SK-N-SH (cell line): ENCODE measurements around the gene SURF6. TPM values are rescaled to one million over a fixed set of nuclear protein-coding genes. Genes with fewer than 3 reads are reported as not detected.

ENCODE experiments used
- CTCF ChIA-PET: fragments of 300-600, 350-600 bp; formaldehyde crosslinking; extraction: SDS; loops from one replicate; lab custom pipeline; 2021; lab: Yijun Ruan, JAX
- POLR2A ChIA-PET: fragments of 350-600 bp; sonication (Branson Sonifier 250); formaldehyde crosslinking; extraction: SDS; loops from one replicate; lab custom pipeline; 2020; ENCODE audit warnings: antibody characterized with exemption, inconsistent platforms; lab: Yijun Ruan, JAX
- DNase-seq: peaks from one replicate; pipeline ENCODE4 v3.0.0; 2012
- H2AFZ ChIP-seq: fragments of 200-600 bp; sonication (generic); 2 replicates; pipeline ENCODE4 v1.8.1; 2016; ENCODE audit warnings: antibody characterized with exemption, mild to moderate bottlenecking, low read depth
- H3F3A ChIP-seq: fragments of 200-600 bp; sonication (generic); replicated peaks from 2 replicates; pipeline ENCODE3; 2016; ENCODE audit warnings: antibody characterized with exemption, mild to moderate bottlenecking; ENCODE audit not compliant: insufficient read depth
- H3K27ac ChIP-seq, 2 experiments: fragments of 200-500 bp in 1 of 2; fragments of 200-600 bp in 1 of 2; sonication (Bioruptor generic) in 1 of 2; sonication (generic), shearing (Covaris generic) in 1 of 2; 2 replicates each; pipeline versions ENCODE4 v1.5.1 to v1.6.1; 2014 to 2016; ENCODE audit warnings: low read depth in 2 of 2, inconsistent platforms in 1 of 2, low read length in 1 of 2, mild to moderate bottlenecking in 1 of 2, mixed read lengths in 1 of 2
- H3K27me3 ChIP-seq: fragments of 200-600 bp; sonication (generic), shearing (Covaris generic); 2 replicates; pipeline ENCODE4 v1.6.1; 2016; ENCODE audit warnings: mixed run types; ENCODE audit not compliant: insufficient read depth
- H3K36me3 ChIP-seq, 2 experiments: fragments of 200-500 bp in 1 of 2; fragments of 200-600 bp in 1 of 2; sonication (Bioruptor generic) in 1 of 2; sonication (generic) in 1 of 2; replicated peaks in 1 of 2; 2 replicates each; pipeline versions ENCODE3 to v1.5.1; 2014 to 2016; ENCODE audit warnings: low read length in 1 of 2, mild to moderate bottlenecking in 1 of 2; ENCODE audit not compliant: insufficient read depth in 2 of 2, control insufficient read depth in 1 of 2
- H3K4me1 ChIP-seq, 2 experiments: fragments of 200-500 bp in 1 of 2; fragments of 200-600 bp in 1 of 2; sonication (Bioruptor generic) in 1 of 2; sonication (generic), shearing (Covaris generic) in 1 of 2; 2 replicates each; pipeline versions ENCODE4 v1.5.1 to v1.6.1; 2014 to 2016; ENCODE audit warnings: low read depth in 1 of 2, low read length in 1 of 2, mixed run types in 1 of 2; ENCODE audit not compliant: insufficient read depth in 2 of 2, control insufficient read depth in 1 of 2
- H3K4me2 ChIP-seq: fragments of 200-600 bp; sonication (generic), shearing (Covaris generic); 2 replicates; pipeline ENCODE4 v1.6.1; 2017; ENCODE audit warnings: mixed run types
- H3K4me3 ChIP-seq, 2 experiments: fragments of 200-500 bp in 1 of 2; fragments of 200-600 bp in 1 of 2; sonication (Bioruptor generic) in 1 of 2; sonication (generic), shearing (Covaris generic) in 1 of 2; 2 replicates each; pipeline versions ENCODE4 v1.5.1 to v1.8.1; 2014 to 2016; ENCODE audit warnings: low read depth in 2 of 2, inconsistent platforms in 1 of 2, low read length in 1 of 2, mild to moderate bottlenecking in 1 of 2, mixed read lengths in 1 of 2, moderate library complexity in 1 of 2
- H3K79me2 ChIP-seq: fragments of 200-600 bp; sonication (generic); 2 replicates; pipeline ENCODE4 v1.8.1; 2017; ENCODE audit warnings: mild to moderate bottlenecking; ENCODE audit not compliant: insufficient read depth
- H3K9ac ChIP-seq: fragments of 200-600 bp; sonication (generic); 2 replicates; pipeline ENCODE4 v1.6.1; 2017; ENCODE audit warnings: mixed run types
- H3K9me2 ChIP-seq: fragments of 200-600 bp; sonication (generic); 2 replicates; pipeline ENCODE4 v1.6.1; 2017; ENCODE audit warnings: mixed run types
- H3K9me3 ChIP-seq: fragments of 200-600 bp; sonication (generic); 2 replicates; pipeline ENCODE4 v1.6.1; 2017; ENCODE audit warnings: mixed run types, mild to moderate bottlenecking, moderate library complexity
- H4K20me1 ChIP-seq: fragments of 200-600 bp; sonication (generic); 2 replicates; pipeline ENCODE4 v1.6.1; 2017; ENCODE audit warnings: mild to moderate bottlenecking, mixed run types; ENCODE audit not compliant: insufficient read depth
- CHD2 ChIP-seq: fragments of 150-350 bp; IDR thresholded peaks from 2 replicates; pipeline ENCODE4 v1.6.1; 2018; ENCODE audit warnings: low read length; ENCODE audit not compliant: partially characterized antibody
- ELF1 ChIP-seq: IDR thresholded peaks from 2 replicates; pipeline ENCODE4 v1.4.0; 2012
- EP300 ChIP-seq, 2 experiments: IDR thresholded peaks; 2 replicates each; pipeline versions ENCODE4 v1.4.0 to v1.6.1; 2012; ENCODE audit warnings: borderline replicate concordance in 1 of 2, low read depth in 1 of 2, low read length in 1 of 2
- EZH2phosphoT487 ChIP-seq: fragments of 200-600 bp; sonication (generic); IDR thresholded peaks from 2 replicates; pipeline ENCODE4 v1.6.1; 2017; ENCODE audit warnings: low read depth, mixed run types, mild to moderate bottlenecking, antibody characterized with exemption, moderate library complexity, borderline replicate concordance
- FOXJ3 ChIP-seq: sonication (generic); formaldehyde crosslinking; IDR thresholded peaks from 2 replicates; pipeline ENCODE4 v1.5.1; 2020; ENCODE audit warnings: mild to moderate bottlenecking, missing genetic modification reagents
- FOXM1 ChIP-seq: IDR thresholded peaks from 2 replicates; pipeline ENCODE4 v1.4.0; 2012; ENCODE audit warnings: low read depth, mild to moderate bottlenecking
- GABPA ChIP-seq: IDR thresholded peaks from 2 replicates; pipeline ENCODE4 v1.4.0; 2012; ENCODE audit warnings: low read depth, mild to moderate bottlenecking
- GATA2 ChIP-seq: sonication (generic); formaldehyde crosslinking; IDR thresholded peaks from 2 replicates; pipeline ENCODE4 v1.5.0; 2020; ENCODE audit warnings: mild to moderate bottlenecking, missing genetic modification reagents
- IRF3 ChIP-seq: fragments of 150-350 bp; IDR thresholded peaks from 2 replicates; pipeline ENCODE4 v1.6.1; 2016; ENCODE audit warnings: mild to moderate bottlenecking, low read depth, low read length
- JUND ChIP-seq: IDR thresholded peaks from 2 replicates; pipeline ENCODE4 v1.4.0; 2012
- MAX ChIP-seq: IDR thresholded peaks from 2 replicates; pipeline ENCODE4 v1.4.0; 2012; ENCODE audit warnings: low read depth
- MEF2A ChIP-seq: IDR thresholded peaks from 2 replicates; pipeline ENCODE4 v1.4.0; 2012; ENCODE audit warnings: low read depth, borderline replicate concordance
- MXI1 ChIP-seq: IDR thresholded peaks from 2 replicates; pipeline ENCODE4 v1.6.1; 2012; ENCODE audit warnings: mild to moderate bottlenecking, low read depth, low read length, improper control_type of control experiment
- NFIC ChIP-seq: IDR thresholded peaks from 2 replicates; pipeline ENCODE4 v1.4.0; 2012; ENCODE audit warnings: borderline replicate concordance
- NRF1 ChIP-seq: IDR thresholded peaks from 2 replicates; pipeline ENCODE4 v1.6.1; 2012; ENCODE audit warnings: low read depth, mild to moderate bottlenecking, low read length
- PBX3 ChIP-seq: IDR thresholded peaks from 2 replicates; pipeline ENCODE4; 2012
- RCOR1 ChIP-seq: fragments of 150-350 bp; IDR thresholded peaks from 2 replicates; pipeline ENCODE4 v1.6.1; 2017; ENCODE audit warnings: antibody characterized with exemption, low read length
- SMC3 ChIP-seq: IDR thresholded peaks from 2 replicates; pipeline ENCODE4 v1.6.1; 2012; ENCODE audit warnings: low read depth, low read length, improper control_type of control experiment
- USF1 ChIP-seq: IDR thresholded peaks from 2 replicates; pipeline ENCODE4 v1.4.0; 2012; ENCODE audit warnings: low read depth, borderline replicate concordance
- USF2 ChIP-seq: fragments of 150-350 bp; IDR thresholded peaks from 2 replicates; pipeline ENCODE4 v1.6.1; 2017; ENCODE audit warnings: antibody characterized with exemption, low read length, low read depth, borderline replicate concordance
- YY1 ChIP-seq: IDR thresholded peaks from 2 replicates; pipeline ENCODE4 v1.4.0; 2012; ENCODE audit warnings: low read depth, mild to moderate bottlenecking
- WGBS: methylation state at CpG from one replicate; pipeline ENCODE4 v1.1.6; 2017; ENCODE audit warnings: low lambda C conversion rate; 5-methylcytosine and 5-hydroxymethylcytosine counted together
- polyA plus RNA-seq, 3 experiments: library from polyadenylated mRNA; depleted of rRNA; stranded (reverse); fragments of >200 nt; gene quantifications; 2 replicates each; pipeline ENCODE4 v1.2.3, GENCODE V29; 2012

SURF6 gene
- polyA plus RNA-seq, 1 of the 3 experiments (the other 2 are of a cell fraction) = 44.5 TPM

GRCh38 chr9:133342069-133342406 is 6.0 kb upstream of the SURF6 start (continued):
- TF ChIP-seq FOXJ3 (CRISPR knock-in tag) = no peak

- H3K79me2 ChIP-seq = peaks cover 13% of the 10 kb centered on the region
- no peaks in the 10 kb centered on the region for H3K9me2 ChIP-seq
- H4K20me1 ChIP-seq = peaks cover 7% of the 10 kb centered on the region; the same call in 1 of the 2 replicates
- H3K4me2 ChIP-seq = no peak overlapping the region
- TF ChIP-seq USF1 (no peak), ELF1 (no peak), EZH2phosphoT487 (no peak), FOXM1 (no peak), USF2 (no peak), MXI1 (no peak), MAX (no peak), SMC3 (no peak), RCOR1 (no peak), EP300 (IDR thresholded peaks at IDR 0.05; ENCODE audit: borderline replicate concordance in 1 of 2, low read depth in 1 of 2, low read length in 1 of 2) (no peak), GABPA (no peak), MEF2A (no peak), IRF3 (no peak), CHD2 (no peak), GATA2 (CRISPR knock-in tag) (no peak), NRF1 (no peak), NFIC (no peak), PBX3 (no peak), JUND (no peak), YY1 (no peak)
- H3K4me3 ChIP-seq = no peak overlapping the region
- CTCF ChIA-PET = interaction anchor here (0.6 to 2.6 kb wide), 6 partner anchors 10 to 161 kb away, joined by 3 to 13 read pairs (median 4); no protein-coding TSS in a partner anchor
- DNase-seq = no peak
- H2AFZ ChIP-seq = no peak overlapping the region
- H3K27ac ChIP-seq = no peak overlapping the region
- H3K9me3 ChIP-seq = no peaks in the 10 kb centered on the region
- H3F3A ChIP-seq = peaks cover 6% of the 10 kb centered on the region
- POLR2A ChIA-PET = no interaction called here
- H3K4me1 ChIP-seq = peaks cover 0 to 9% of the 10 kb centered on the region in 2 experiments; a peak in 1 of 4 replicates
- H3K36me3 ChIP-seq = peaks cover 20 to 68% of the 10 kb centered on the region in 2 experiments
- 93% methylated on average over 9 of the region's 15 CpGs for WGBS
- no peak overlapping the region for H3K9ac ChIP-seq
- no peaks in the 10 kb centered on the region for H3K27me3 ChIP-seq
Measured at GRCh38 chr9:133341369-133342068, 5.5 kb upstream of the SURF6 start.
